NB4 (cell line): ENCODE data around the gene CLASRP.
"Not testable (repeated sequence)": the region's sequence is repeated elsewhere in the genome, so short reads cannot be mapped to it uniquely, and the experiment has no call there.

Experiments used
- DNase-seq: peaks from one replicate; pipeline ENCODE4 v3.0.0; 2010; ENCODE audit warnings: low read depth
- H3K4me3 ChIP-seq: one replicate; pipeline ENCODE4 v1.5.1; 2011; ENCODE audit warnings: mild to moderate bottlenecking, low read depth, low read length, moderate library complexity
- MAX ChIP-seq: IDR thresholded peaks from 2 replicates; pipeline ENCODE4 v1.6.1; 2011; ENCODE audit warnings: low read depth, low read length
- MYC ChIP-seq: IDR thresholded peaks from 2 replicates; pipeline ENCODE4 v1.6.1; 2011; ENCODE audit warnings: low read depth, low read length
- POLR2A ChIP-seq: IDR thresholded peaks from 2 replicates; pipeline ENCODE4 v1.6.1; 2011; ENCODE audit warnings: mild to moderate bottlenecking; ENCODE audit not compliant: insufficient read length; ENCODE audit errors: extremely low read depth
- TF ChIP-seq, protein P1 (sequence below): IDR thresholded peaks from one replicate; pipeline ENCODE4 v1.5.1; 2012; ENCODE audit warnings: low read depth, low read length

Gene CLASRP

GRCh38 chr19:45114116-45114515 is 75.3 kb downstream of the CLASRP start:
- TF ChIP-seq POLR2A (no peak), MYC (no peak), MAX (no peak)
- TF ChIP-seq, protein P1, sequence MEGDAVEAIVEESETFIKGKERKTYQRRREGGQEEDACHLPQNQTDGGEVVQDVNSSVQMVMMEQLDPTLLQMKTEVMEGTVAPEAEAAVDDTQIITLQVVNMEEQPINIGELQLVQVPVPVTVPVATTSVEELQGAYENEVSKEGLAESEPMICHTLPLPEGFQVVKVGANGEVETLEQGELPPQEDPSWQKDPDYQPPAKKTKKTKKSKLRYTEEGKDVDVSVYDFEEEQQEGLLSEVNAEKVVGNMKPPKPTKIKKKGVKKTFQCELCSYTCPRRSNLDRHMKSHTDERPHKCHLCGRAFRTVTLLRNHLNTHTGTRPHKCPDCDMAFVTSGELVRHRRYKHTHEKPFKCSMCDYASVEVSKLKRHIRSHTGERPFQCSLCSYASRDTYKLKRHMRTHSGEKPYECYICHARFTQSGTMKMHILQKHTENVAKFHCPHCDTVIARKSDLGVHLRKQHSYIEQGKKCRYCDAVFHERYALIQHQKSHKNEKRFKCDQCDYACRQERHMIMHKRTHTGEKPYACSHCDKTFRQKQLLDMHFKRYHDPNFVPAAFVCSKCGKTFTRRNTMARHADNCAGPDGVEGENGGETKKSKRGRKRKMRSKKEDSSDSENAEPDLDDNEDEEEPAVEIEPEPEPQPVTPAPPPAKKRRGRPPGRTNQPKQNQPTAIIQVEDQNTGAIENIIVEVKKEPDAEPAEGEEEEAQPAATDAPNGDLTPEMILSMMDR: no peak
- no peak overlapping the region for H3K4me3 ChIP-seq
- no peak for DNase-seq

DNA sequence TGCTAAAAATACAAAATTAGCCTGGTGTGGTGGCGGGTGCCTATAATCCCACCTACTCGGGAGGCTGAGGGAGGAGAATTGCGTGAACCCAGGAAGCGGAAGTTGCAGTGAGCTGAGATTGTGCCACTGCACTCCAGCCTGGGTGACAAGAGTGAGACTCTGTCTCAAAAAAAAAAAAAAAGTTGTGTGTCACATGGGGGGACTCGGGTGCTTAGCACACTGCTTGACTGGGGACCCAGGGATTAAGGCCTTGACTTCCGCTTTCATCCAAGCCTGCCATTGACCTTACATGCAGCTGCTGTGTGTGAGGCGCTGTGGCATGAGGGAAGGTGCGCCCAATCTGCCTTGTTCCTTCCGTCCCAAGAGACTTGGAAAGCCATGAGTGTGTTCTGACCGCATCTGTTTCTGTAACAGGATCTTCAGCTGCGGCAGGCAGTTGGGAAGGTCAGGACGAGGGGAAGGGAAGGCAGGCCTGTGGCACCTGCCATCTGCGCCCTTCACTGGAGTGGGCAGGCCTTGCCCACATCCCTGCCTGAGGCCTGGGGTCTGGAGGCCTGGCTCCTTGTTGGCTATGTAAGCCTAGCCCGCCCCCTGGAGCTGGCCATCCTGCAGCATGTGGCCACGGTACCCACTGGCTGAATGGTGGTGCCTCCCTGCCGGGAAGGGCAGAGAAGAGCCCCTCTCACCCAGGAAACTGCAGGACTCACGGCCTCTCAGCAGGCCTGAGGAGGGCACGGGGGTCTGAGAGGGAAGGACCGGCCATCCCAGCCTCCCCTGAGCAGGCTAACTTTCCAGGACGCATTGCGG is 77.2 kb downstream of the CLASRP start:
- no peak overlapping the region for H3K4me3 ChIP-seq
- peak; percentile 34 for DNase-seq
- TF ChIP-seq, protein P1: no peak
- TF ChIP-seq MAX: no peak
- no peak for TF ChIP-seq POLR2A
- TF ChIP-seq MYC: no peak

- TF ChIP-seq MAX: peak; percentile 39
- TF ChIP-seq POLR2A: no peak
- peak; percentile 53; the same call in 1 of the 2 replicates for TF ChIP-seq MYC
Measured at GRCh38 chr19:45117167-45117594, 78.3 kb downstream of the CLASRP start.

DNA sequence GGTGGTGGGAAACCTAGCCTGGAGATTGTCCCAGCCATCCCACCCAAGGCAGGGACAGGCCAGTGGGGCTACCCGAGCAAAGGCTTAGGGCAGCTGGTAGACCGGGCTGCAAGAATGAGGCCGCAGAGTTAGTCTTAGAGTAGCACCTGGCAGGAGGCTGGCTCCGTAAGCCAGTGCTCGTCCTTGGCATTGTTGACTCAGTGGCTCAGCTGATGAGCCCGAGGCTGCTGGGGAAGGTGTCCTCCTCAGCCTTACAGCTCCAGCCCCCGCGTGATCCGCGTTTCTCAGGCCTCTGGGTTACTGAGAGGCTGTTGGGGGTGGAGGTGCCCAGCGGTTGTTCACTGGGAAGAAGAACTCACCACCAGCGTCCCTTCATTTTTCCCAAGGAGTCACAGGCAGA is 78.8 kb downstream of the CLASRP start:
- DNase-seq: no peak
- H3K4me3 ChIP-seq: no peak overlapping the region
- TF ChIP-seq MYC (no peak; the same call in 1 of the 2 replicates), MAX (no peak), POLR2A (no peak)
- TF ChIP-seq, protein P1: no peak

More at GRCh38 chr19:45117167-45117594, 78.3 kb downstream of the CLASRP start:
- DNase-seq: peak; percentile 90
- no peak overlapping the region for H3K4me3 ChIP-seq

DNA sequence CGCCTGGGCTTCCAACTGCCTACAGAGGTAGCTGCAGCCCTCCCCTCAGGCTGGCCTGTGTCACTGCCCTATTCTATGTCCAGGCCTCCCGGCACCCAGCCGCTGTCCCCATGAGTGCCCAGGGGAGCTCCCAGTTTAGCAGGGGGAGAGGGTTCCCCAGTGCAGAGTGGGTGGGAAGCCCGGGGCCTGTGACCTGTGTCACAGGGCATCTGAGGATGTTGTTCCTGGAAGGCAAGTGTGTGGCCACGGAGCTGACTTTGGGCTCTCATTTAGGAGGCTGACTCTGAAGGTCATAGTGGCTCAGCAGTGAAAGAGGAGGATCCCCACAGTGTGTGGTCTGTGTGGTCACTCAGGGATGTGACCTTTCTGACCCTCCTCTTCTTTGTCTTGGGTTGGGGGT is 79.3 kb downstream of the CLASRP start:
- TF ChIP-seq, protein P1: no peak
- TF ChIP-seq MYC (no peak), POLR2A (no peak), MAX (no peak)
- H3K4me3 ChIP-seq: no peak overlapping the region
- DNase-seq: no peak

DNA sequence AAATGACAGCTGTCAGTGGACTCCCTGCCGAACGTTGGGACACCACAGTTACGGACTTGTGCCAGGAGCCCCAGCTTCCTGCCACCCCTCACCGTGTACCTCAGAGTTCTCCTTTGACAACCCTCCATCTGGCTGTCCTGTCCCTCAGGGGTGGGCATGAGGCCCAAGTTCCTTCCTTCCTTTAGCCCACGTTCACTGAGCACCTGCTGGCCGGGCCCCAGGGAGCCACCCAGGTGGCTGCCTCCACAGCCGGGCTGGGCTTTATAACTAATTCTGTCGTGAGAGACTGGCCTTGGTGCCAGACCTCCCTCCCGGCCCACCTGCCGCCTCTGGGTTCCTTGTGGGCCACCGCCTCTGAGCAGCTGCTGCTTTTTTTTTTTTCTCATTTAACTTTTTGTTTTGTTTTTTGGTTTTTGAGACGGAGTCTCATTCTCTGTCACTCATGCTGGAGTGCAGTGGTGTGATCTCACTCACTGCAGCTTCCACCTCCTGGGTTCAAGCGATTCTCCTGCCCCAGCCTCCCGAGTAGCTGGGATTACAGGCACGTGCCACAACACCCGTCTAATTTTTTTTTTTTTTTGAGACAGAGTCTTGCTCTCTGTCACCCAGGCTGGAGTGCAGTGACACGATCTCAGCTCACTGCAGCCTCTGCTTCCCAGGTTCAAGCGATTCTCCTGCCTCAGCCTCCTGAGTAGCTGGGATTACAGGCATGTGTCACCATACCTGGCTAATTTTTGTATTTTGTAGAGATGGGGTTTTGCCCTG is 79.9 kb downstream of the CLASRP start:
- H3K4me3 ChIP-seq, DNase-seq: not testable (repeated sequence)
